ENCODE results near the gene RSPH1. TPM values are rescaled to one million over a fixed set of nuclear protein-coding genes. Genes with fewer than 3 reads are reported as not detected.

Gene RSPH1
- total and polyA plus RNA-seq, 2 of the 4 experiments (the other 2 are of a cell fraction) = not detected

- no peak overlapping the region for H3K18ac ChIP-seq (ENCODE audit: low read depth, low read length)
- no peak overlapping the region for H2BK120ac ChIP-seq (ENCODE audit: low read depth, low read length)
- no peaks in the 10 kb centered on the region for H3K9me3 ChIP-seq (ENCODE audit: control insufficient read depth, insufficient read depth, low read length)
- no peaks in the 10 kb centered on the region for H3K79me1 ChIP-seq (ENCODE audit: low read depth in 1 of 2, low read length in 2 of 2)
- H3K9ac ChIP-seq (ENCODE audit: low read depth, low read length) = no peak overlapping the region
- dilution Hi-C loops (cut with HindIII; ENCODE audit: low sequenced_read_pairs, unreplicated experiment) (no loop called here), intact Hi-C loops (cut with micrococcal nuclease) (no loop called here), in situ Hi-C loops (cut with MboI; ENCODE audit: low sequenced_read_pairs) (no loop called here)
- H3K9me1 ChIP-seq (ENCODE audit: insufficient read depth, low read length) = no peaks in the 10 kb centered on the region
- H3K4me2 ChIP-seq (ENCODE audit: low read depth, low read length) = peak overlapping the region; percentile 60
- H3K36me3 ChIP-seq (ENCODE audit: control insufficient read depth, insufficient read depth, low read length) = no peaks in the 10 kb centered on the region
- 0% methylated on average over 5 of the region's 17 CpGs; no CpG with 5 or more reads in 1 of the 2 experiments for WGBS, 2 experiments (ENCODE audit: extremely low coverage in 2 of 2, insufficient read length in 1 of 2)
- no peak overlapping the region for H2AFZ ChIP-seq (replicated peaks; ENCODE audit: low read length, poor library complexity)
- DNase-seq (peak; percentile 52), ATAC-seq (ENCODE audit: low read depth) (peak; percentile 65)
- H2BK20ac ChIP-seq (ENCODE audit: low read depth, low read length) = no peak overlapping the region
- no peak overlapping the region for H3K4me3 ChIP-seq (ENCODE audit: insufficient read depth, low read depth, low read length)
- peaks cover 5% of the 10 kb centered on the region; the same call in 1 of the 2 replicates for H3K4me1 ChIP-seq (ENCODE audit: control insufficient read depth, insufficient read depth, low read length)
- no TSS peak for BruUV-seq (replicated peaks)
- no peak overlapping the region for H3K56ac ChIP-seq (ENCODE audit: extremely low read depth, insufficient read depth, low read length)
- H2AK5ac ChIP-seq (ENCODE audit: low read depth, low read length) = no peak overlapping the region
- H4K20me1 ChIP-seq (ENCODE audit: insufficient read depth, low read length) = no peaks in the 10 kb centered on the region; the same call in 1 of the 2 replicates
- H2BK15ac ChIP-seq (ENCODE audit: low read depth, low read length) = no peak overlapping the region
- no peak overlapping the region for H3K14ac ChIP-seq (replicated peaks; ENCODE audit: low read depth, low read length)
- H3K4ac ChIP-seq (ENCODE audit: low read depth, low read length) = no peak overlapping the region
- ChIA-PET CTCF (no interaction called here), POLR2A (ENCODE audit: unreplicated experiment) (no interaction called here)
- no peak overlapping the region for H2BK5ac ChIP-seq (ENCODE audit: low read depth, low read length, poor library complexity, severe bottlenecking)
- no peak overlapping the region for H3K23ac ChIP-seq (ENCODE audit: low read depth, low read length)
- TF ChIP-seq CTCF (conservative IDR thresholded peaks at IDR 0.05; ENCODE audit: low read depth, low read length) (no peak), BHLHE40 (IDR thresholded peaks at IDR 0.05; ENCODE audit: low read depth, low read length) (no peak), USF2 (IDR thresholded peaks at IDR 0.05; ENCODE audit: low read depth, low read length) (peak; percentile 28; the same call in 1 of the 2 replicates), FOS (IDR thresholded peaks at IDR 0.05; ENCODE audit: low read depth, low read length) (no peak), ELK1 (IDR thresholded peaks at IDR 0.05; ENCODE audit: borderline replicate concordance, low read depth, low read length) (no peak), POLR2A (IDR thresholded peaks at IDR 0.05; ENCODE audit: low read depth, low read length) (no peak), MAFK (IDR thresholded peaks at IDR 0.05; ENCODE audit: low read depth, low read length) (no peak), SMC3 (IDR thresholded peaks at IDR 0.05; ENCODE audit: low read depth, low read length) (no peak), RAD21 (IDR thresholded peaks at IDR 0.05; ENCODE audit: low read length) (no peak), MAZ (IDR thresholded peaks at IDR 0.05; ENCODE audit: borderline replicate concordance, low read depth, low read length) (no peak), CEBPB (IDR thresholded peaks at IDR 0.05; ENCODE audit: low read depth, low read length) (peak; percentile 33; the same call in 1 of the 2 replicates)
- H3K27ac ChIP-seq (ENCODE audit: insufficient read depth, low read length) = no peak overlapping the region
- H4K5ac ChIP-seq (ENCODE audit: low read depth, low read length) = no peak overlapping the region
- H3K27me3 ChIP-seq (ENCODE audit: control insufficient read depth, insufficient read depth, low read length) = peaks cover 19% of the 10 kb centered on the region
- H4K91ac ChIP-seq (ENCODE audit: insufficient read depth, low read depth, low read length) = no peak overlapping the region
- no peak overlapping the region for H2AK9ac ChIP-seq (replicated peaks; ENCODE audit: low read depth, low read length, poor library complexity)
- no peak overlapping the region for H4K8ac ChIP-seq (ENCODE audit: low read depth in 2 of 2, low read length in 2 of 2)
Observed at GRCh38 chr21:42524341-42525028, 28.5 kb upstream of the RSPH1 start.

Measured in IMR-90 (cell line).